ENCODE measurements around the gene LDLRAD3.
"Not testable (repeated sequence)": the region's sequence is repeated elsewhere in the genome, so short reads cannot be mapped to it uniquely, and the experiment has no call there.

Gene LDLRAD3

GRCh38 chr11:36019722-36020121, 75.9 kb downstream of the LDLRAD3 start:
- no peak for DNase-seq (ENCODE audit: low read depth)

GRCh38 chr11:36022882-36023281, 79.0 kb downstream of the LDLRAD3 start:
- DNase-seq (ENCODE audit: low read depth) = no peak

- no peak for DNase-seq (ENCODE audit: low read depth)
These were observed 80.1 kb downstream of the LDLRAD3 start for GRCh38 chr11:36023922-36024321.

- no peak for DNase-seq (ENCODE audit: low read depth)
These were observed 80.9 kb downstream of the LDLRAD3 start for GRCh38 chr11:36024716-36025115.

- no peak for DNase-seq (ENCODE audit: low read depth)
These were observed 82.6 kb downstream of the LDLRAD3 start for GRCh38 chr11:36026315-36026968.

- no peak for DNase-seq (ENCODE audit: low read depth)
These were observed 83.9 kb downstream of the LDLRAD3 start for GRCh38 chr11:36027731-36028130.

GRCh38 chr11:36029616-36030015, 85.8 kb downstream of the LDLRAD3 start:
- DNase-seq (ENCODE audit: low read depth) = no peak

GRCh38 chr11:36030731-36031281, 86.9 kb downstream of the LDLRAD3 start:
- DNase-seq (ENCODE audit: low read depth) = peak; percentile 31

- DNase-seq (ENCODE audit: low read depth) = no peak
These were observed 89.4 kb downstream of the LDLRAD3 start for GRCh38 chr11:36033082-36033751.

- DNase-seq (ENCODE audit: low read depth) = no peak
These were observed 90.1 kb downstream of the LDLRAD3 start for GRCh38 chr11:36033936-36034335.

- DNase-seq (ENCODE audit: low read depth) = peak; percentile 57
These were observed 90.9 kb downstream of the LDLRAD3 start for GRCh38 chr11:36034551-36035331.

- no peak for DNase-seq (ENCODE audit: low read depth)
These were observed 91.6 kb downstream of the LDLRAD3 start for GRCh38 chr11:36035454-36035853.

- DNase-seq (ENCODE audit: low read depth) = no peak
These were observed 92.1 kb downstream of the LDLRAD3 start for GRCh38 chr11:36035999-36036398.

GRCh38 chr11:36037031-36037430, 93.2 kb downstream of the LDLRAD3 start:
- DNase-seq (ENCODE audit: low read depth) = no peak

GRCh38 chr11:36038541-36038940, 94.7 kb downstream of the LDLRAD3 start:
- DNase-seq (ENCODE audit: low read depth) = no peak

GRCh38 chr11:36039471-36039870, 95.6 kb downstream of the LDLRAD3 start:
- DNase-seq (ENCODE audit: low read depth) = no peak

GRCh38 chr11:36041988-36042611, 98.2 kb downstream of the LDLRAD3 start:
- no peak for DNase-seq (ENCODE audit: low read depth)

GRCh38 chr11:36044636-36045035, 100.8 kb downstream of the LDLRAD3 start:
- DNase-seq (ENCODE audit: low read depth) = no peak

- not testable (repeated sequence) for DNase-seq (ENCODE audit: low read depth)
These were observed 102.1 kb downstream of the LDLRAD3 start for GRCh38 chr11:36045945-36046344.

- DNase-seq (ENCODE audit: low read depth) = no peak
These were observed 103.1 kb downstream of the LDLRAD3 start for GRCh38 chr11:36046932-36047331.

GRCh38 chr11:36047344-36047743, 103.5 kb downstream of the LDLRAD3 start:
- no peak for DNase-seq (ENCODE audit: low read depth)
